ENCODE measurements around the gene SLC12A2. TPM values are rescaled to one million over a fixed set of nuclear protein-coding genes. Genes with fewer than 3 reads are reported as not detected.

The SLC12A2 gene
- total RNA-seq, 4 donors from 2014 or later = 21.2 to 31.1 (median 27.1) TPM

DNA sequence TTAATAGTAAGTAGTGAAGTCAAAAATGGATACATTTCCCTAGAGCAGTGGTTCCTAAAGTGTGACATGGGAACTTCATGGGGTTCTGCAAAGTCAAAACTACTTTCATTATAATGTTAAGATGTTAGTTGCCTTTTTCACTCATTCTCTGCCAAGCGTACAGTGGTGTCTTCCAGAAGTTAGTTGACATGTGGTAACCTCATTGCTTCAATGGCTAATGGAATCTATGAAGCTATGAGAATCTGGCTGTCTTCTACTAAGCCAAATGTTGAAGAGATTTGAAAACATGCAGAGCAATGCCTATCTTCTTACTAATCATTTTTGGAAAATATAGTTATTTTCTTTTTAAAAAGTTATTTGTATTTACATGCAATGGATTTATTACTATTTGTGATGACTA lies 111.8 kb downstream of the SLC12A2 start:
- TF ChIP-seq, protein P1, sequence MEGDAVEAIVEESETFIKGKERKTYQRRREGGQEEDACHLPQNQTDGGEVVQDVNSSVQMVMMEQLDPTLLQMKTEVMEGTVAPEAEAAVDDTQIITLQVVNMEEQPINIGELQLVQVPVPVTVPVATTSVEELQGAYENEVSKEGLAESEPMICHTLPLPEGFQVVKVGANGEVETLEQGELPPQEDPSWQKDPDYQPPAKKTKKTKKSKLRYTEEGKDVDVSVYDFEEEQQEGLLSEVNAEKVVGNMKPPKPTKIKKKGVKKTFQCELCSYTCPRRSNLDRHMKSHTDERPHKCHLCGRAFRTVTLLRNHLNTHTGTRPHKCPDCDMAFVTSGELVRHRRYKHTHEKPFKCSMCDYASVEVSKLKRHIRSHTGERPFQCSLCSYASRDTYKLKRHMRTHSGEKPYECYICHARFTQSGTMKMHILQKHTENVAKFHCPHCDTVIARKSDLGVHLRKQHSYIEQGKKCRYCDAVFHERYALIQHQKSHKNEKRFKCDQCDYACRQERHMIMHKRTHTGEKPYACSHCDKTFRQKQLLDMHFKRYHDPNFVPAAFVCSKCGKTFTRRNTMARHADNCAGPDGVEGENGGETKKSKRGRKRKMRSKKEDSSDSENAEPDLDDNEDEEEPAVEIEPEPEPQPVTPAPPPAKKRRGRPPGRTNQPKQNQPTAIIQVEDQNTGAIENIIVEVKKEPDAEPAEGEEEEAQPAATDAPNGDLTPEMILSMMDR (IDR thresholded peaks at IDR 0.05; ENCODE audit: low read depth) = no peak

DNA sequence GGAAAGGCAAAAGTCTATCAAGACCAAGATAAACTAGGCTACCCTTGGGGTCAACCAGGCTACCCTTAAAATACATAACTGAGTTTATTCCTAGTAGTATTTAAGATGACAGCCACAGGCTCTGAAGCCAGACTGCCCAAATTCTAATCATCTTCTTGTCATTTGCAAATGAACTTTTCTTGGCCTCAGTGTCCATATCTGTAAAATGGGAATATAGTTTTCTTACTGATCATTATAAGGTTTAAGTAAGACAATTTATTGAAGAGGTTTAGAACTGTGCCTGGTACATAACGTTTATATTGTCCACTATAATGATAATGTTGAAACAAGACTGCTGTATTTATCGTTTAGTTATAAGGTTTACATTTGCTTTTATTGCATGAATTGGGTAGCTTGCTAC lies 112.5 kb downstream of the SLC12A2 start:
- TF ChIP-seq, protein P1 (IDR thresholded peaks at IDR 0.05; ENCODE audit: low read depth) = no peak

DNA sequence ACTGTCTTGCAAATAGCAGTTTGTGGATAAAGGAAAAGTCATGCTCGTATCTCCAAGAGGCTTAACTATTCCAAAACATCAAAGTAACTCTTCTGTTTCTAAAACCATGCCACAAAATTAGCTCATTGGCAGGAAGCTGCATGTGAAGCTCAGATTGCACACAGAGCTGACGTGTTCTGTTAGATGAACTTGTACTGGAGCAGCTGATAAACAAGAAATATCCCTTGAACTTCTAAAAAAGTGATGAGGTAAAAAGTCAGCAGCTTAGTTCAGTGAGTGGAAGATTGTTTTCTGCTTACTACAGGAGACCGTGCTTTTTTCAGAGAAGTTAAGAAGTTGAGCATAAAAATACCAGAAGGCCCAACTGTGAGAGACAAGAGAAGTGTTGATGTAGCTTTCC lies 113.2 kb downstream of the SLC12A2 start:
- TF ChIP-seq, protein P1 (IDR thresholded peaks at IDR 0.05; ENCODE audit: low read depth) = no peak

DNA sequence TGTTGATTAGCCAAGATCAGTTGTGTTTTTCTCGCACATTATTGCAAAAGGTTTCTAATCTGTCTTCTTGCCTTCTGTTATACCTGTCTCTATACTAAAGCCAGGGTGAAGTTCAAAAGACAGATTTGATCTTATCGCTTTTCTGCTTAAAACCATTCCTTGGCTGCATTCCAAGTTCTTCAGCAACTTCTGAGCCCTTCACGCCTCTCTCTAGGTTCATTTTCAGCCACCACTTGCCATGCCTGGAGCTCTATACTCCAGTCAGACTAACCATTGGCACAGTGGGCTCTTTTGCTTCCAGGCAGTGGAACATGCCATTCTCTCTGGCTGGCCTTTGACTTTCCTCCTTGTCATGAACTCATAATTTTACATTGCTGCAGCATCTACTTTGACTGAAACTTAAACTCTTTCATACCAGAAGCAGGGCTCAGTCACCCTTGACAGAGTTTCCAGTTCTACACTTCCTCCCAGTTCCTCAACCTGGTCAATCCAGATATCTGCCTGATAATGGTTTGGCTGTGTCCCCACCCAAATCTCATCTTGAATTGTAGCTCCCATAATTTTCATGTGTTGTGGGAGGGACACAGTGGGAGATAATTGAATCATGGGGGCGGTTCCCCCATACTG lies 114.4 kb downstream of the SLC12A2 start:
- TF ChIP-seq, protein P1 (IDR thresholded peaks at IDR 0.05; ENCODE audit: low read depth) = no peak

DNA sequence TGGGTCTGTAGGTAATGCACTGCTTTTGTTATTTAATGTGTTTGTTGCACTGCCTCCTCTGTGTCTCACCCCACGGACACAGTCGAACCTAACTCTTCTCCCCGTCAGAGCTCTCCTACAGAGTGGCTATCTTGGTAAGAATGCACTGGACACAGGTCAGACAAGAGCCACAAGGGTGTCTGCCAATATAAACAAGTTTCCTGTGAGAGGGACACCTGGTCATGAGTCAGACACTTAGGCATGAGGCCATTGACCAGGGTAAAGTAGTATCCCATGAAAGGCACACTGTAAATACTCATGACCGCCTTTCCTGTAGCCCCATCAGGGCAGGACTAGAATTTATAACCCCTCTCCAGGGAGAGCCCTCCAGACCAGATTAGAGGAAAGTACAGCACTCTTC lies 115.5 kb downstream of the SLC12A2 start:
- TF ChIP-seq, protein P1 (IDR thresholded peaks at IDR 0.05; ENCODE audit: low read depth) = no peak

DNA sequence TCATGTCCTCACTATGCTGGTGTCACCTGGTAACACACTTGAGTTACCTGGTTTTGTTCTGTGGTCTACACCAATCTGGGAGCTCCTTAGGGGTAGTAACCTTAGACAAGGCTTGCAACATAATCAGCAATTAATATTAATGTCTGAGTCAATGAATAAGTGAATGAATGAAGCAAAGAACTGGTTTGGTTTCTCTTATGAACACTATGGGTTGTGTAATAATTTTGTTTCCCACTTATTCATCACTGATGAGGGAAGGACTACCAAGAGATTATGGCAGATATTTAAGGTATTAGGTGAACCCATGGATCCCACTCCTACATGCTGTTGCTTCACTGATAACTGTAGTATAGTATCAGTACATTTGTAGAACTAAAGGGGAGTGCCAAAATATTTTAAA lies 116.0 kb downstream of the SLC12A2 start:
- TF ChIP-seq, protein P1 (IDR thresholded peaks at IDR 0.05; ENCODE audit: low read depth) = no peak

DNA sequence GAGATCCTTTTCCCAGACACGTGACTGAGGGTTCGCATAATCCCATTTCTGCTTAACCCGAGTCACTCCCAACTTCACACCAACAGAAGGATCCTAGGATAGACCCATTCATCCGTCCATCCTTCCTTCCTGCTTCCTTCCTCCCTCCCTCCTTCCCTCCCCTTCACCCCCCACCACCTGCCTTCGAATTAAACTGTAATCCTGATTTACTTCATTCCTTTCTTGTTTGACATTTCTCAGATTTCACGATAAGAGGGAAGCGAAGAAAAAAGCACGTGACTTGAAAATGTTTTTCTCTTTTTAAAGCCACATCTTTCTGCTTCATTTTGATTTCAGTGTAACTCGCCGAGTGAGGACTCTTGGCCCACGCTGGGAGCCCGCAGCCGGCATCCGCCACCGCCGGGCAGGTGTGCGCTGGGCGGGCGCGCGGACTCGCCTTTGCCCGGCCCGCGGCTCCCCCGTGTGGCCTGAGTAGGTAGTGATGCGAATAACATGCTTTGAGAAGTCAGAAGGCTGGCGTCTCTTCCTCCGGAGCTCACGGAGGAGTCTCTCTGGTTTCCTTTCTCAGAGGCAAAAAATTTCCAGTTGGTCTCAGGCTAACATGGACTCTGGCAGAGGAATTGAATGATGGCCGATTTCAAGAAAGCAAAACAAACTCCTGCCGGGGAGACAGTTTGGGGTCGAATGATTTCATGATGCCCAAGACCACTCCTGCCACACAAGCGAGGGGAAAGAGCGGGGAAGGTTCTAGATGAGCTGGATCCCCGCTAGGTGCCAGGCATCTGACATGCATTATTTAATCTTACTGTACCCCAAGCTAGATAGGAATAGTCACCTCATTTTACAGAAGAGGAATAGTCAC lies 117.7 kb downstream of the SLC12A2 start:
- TF ChIP-seq, protein P1 (IDR thresholded peaks at IDR 0.05; ENCODE audit: low read depth) = no peak
